Measurements from ENCODE around the gene SCFD2.

- no peak for TF ChIP-seq POLR2AphosphoS5 (IDR thresholded peaks at IDR 0.05; ENCODE audit: insufficient read depth, low read depth, low read length)
- TF ChIP-seq CTCF (IDR thresholded peaks at IDR 0.05; ENCODE audit: extremely low read depth in 1 of 2, insufficient read depth in 1 of 2, low read depth in 1 of 2, low read length in 2 of 2): no peak
- TF ChIP-seq POLR2A (IDR thresholded peaks at IDR 0.05; ENCODE audit: low read depth, low read length): no peak
- no peak for TF ChIP-seq MAX (IDR thresholded peaks at IDR 0.05; ENCODE audit: insufficient read depth, insufficient read length)
Measured at GRCh38 chr4:53147711-53148110, 218.2 kb downstream of the SCFD2 start.
